ENCODE data around the gene PHF19.

The PHF19 gene

GRCh38 chr9:120876842-120877240, at the start of gene PHF19:
Gene PHF19 (minus strand): TSS chr9:120877188. CDS start chr9:120874741, 2,447 bp downstream.
- DNase-seq (ENCODE audit: low read depth in 2 of 2), result no peak

- no peak for DNase-seq (ENCODE audit: low read depth in 2 of 2)
Observed at GRCh38 chr9:120926397-120926928, 49.5 kb upstream of the PHF19 start, which contains the start of gene TRAF1. Gene TRAF1 (minus strand): TSS chr9:120926796. CDS start chr9:120926075, 721 bp downstream.

- peak in 1 of 2 donors; percentile 66 for DNase-seq (ENCODE audit: low read depth in 2 of 2)
Observed at GRCh38 chr9:120925535-120926396, 48.8 kb upstream of the PHF19 start.

DNA sequence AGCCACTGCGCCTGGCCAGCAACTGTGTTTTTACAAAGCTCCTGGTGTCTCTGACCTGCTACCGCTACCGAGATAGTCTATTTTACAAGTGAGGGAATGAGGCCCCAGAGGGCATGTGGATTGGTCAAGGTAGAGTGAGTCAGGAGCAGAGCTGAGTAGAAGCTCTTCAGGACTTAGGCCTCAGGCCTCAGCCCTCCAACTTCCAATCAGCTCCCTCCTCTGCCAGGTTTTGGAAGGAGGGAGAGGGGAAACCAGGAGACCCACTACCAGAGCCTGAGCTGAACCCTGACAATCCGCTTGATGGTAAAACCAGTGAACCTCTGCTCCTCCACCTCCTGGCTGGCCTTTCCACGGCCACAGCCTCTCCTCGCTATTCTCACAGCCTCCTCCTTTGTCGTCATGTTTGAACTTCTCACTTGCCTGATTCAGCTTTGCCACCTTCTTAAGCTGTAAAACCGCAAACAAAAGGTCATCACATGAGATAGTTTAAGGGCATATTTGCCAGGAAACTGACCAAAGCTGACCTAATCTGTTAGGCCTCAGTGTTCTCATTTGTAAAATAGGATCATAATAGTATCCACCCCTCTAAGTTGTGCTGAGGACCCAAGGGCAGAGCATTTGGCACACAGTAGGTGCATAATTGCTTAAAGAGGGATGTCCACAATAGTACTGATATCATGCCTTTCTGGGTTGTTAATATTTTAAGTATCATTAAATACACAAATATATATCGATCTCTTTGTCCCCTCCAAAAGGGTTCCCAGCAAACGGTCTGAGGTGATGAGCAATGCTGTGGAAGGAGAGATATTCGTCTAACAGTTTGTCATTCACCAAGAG, 47.9 kb upstream of the PHF19 start:
- DNase-seq (ENCODE audit: low read depth in 2 of 2), result no peak

- no peak for DNase-seq (ENCODE audit: low read depth in 2 of 2)
Observed at GRCh38 chr9:120923620-120924328, 46.8 kb upstream of the PHF19 start.

DNA sequence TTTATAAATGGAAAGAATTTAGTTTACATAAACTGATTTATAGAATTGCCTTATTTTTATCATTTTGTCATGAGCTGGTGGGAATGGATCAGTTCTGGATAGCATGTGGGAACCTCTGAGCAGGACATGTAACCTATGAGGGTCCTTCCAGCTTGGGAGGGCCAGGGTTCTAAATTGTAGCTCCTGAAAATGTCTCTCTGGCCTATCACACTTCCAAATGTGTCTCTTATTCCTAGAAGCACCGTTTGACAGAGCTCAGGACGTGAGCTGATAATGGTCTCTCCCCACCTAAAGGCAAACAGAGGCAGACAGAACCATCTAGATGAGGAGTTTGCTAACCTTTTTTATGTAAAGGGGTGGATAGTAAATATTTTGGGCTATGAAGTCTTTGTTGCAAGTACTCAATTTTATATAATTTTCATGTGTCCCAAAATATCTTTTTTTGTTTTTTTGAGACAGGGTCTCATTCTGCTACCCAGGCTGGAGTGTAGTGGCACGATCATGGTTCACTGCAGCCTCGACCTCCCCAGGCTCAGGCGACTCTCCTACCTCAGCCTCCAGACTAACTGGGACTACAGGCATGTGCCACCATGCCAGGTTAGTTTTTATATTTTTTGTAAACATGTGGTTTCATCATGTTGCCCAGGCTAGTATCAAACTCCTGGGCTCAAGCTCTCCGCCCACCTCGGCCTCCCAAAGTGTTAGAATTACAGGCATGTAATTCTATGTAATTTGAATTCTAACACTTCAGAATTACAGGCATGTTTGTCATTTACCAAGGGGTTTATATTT, 45.6 kb upstream of the PHF19 start:
- no peak for DNase-seq (ENCODE audit: low read depth in 2 of 2)

DNA sequence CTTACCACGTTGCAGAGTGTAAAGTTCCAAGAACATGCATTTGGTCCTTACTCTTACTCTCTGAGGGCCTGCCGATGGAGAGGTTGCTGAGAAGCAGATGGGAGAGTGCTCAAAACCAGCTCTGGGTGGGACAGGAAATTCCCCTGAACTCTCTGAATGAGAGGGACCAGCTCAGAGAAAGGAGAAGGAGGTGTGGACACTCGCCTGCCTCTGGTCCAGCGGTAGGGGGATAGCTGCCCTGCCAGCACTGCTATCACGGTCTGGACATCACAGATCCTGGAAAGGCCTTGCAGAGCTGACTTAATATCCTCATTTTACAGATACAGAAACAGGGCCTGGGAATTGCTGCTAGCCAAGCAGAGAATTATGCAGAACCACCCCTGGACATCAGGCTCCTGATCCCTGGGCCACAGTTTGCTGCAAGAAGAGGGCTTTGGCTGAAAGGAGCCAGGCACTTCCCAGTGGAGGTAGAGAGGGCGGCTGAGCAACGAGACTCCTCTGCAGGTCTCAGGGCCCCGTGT, 44.7 kb upstream of the PHF19 start:
- DNase-seq (ENCODE audit: low read depth in 2 of 2), result no peak

- DNase-seq (ENCODE audit: low read depth in 2 of 2), result no peak
Observed at GRCh38 chr9:120920806-120921178, 43.8 kb upstream of the PHF19 start.

DNA sequence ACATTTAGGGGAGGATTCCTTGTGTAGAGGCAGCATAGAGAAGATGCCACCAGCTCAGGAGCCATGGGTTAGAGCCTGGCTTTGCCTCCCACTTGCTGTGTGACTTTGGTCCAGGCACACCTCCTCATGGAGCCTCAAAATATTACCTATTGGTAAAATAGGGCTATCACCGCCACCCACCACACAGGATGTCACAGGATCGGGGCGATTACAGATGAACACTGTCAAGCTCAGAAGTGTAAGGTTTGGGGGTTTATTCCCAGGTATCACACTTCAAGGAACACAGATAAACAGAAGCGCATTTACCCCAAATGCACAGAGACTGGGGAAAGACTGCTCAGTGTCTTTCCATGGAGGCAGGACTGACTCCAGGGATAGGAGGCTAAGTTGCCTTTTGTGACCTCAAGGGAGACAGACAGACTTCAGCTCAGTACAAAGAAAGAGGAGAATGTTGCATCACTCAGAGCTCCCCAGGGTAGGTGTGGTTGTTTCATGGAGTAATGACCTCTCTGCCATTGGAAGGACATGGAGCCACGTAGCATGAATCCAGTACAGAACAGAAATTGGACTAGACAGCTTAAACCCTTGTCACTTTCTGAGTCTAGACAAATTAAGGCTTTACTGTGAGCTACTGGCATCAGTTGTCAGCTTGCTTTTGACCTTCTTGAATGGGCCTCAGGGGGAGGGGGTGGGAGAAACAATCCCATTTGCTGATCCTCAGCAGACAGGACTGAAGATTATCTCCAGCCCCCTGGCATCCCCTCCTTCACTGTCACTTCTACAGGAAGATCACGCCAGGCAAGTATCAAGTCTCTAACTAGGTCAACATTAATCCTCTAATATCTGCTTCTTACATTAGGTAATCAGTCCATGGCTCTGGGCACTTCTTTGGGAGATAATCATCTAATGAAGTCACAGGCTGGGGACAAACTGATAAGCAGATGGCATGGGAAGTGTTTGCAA, 43.1 kb upstream of the PHF19 start:
- no peak for DNase-seq (ENCODE audit: low read depth in 2 of 2)

- DNase-seq (ENCODE audit: low read depth in 2 of 2), result no peak
Observed at GRCh38 chr9:120918931-120919842, 42.2 kb upstream of the PHF19 start.

DNA sequence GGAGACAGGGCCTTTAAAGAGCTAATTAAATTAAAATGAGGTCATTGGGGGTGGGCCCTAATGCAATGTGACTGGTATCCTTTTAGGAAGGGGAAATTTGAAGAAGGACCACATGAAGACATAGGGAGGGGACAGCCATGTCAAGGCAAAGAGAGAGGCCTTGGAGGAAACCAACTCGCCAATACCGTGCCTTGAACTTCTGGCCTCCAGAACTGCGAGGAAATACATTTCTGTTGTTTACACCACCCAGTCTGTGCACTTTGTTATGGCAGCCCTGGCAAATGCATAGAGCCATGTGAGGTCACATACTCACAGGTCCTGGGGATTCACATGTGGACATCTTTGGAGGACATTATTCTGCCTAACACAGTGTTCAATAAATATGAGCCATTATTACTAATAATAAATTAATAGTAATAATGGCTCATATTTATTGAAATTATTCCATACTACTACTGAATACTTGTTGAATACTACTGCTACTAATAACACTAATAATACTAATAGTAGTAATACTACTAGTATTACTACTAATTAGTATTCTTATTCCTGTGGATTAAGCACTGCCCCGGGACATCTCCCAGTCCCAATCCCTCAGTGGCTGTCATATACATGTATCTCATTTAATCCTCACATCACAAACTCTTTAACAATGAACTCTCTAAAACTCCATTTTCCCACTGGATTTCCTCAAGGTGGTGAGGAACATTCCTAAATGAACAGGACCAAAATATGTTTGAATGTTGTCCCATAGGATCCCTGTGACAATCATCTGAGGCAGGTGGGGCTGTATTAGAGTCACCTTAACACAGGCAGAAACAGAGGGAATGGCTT, 41.2 kb upstream of the PHF19 start:
- no peak for DNase-seq (ENCODE audit: low read depth in 2 of 2)

GRCh38 chr9:120916991-120917880, 40.2 kb upstream of the PHF19 start:
- DNase-seq (ENCODE audit: low read depth in 2 of 2), result no peak

DNA sequence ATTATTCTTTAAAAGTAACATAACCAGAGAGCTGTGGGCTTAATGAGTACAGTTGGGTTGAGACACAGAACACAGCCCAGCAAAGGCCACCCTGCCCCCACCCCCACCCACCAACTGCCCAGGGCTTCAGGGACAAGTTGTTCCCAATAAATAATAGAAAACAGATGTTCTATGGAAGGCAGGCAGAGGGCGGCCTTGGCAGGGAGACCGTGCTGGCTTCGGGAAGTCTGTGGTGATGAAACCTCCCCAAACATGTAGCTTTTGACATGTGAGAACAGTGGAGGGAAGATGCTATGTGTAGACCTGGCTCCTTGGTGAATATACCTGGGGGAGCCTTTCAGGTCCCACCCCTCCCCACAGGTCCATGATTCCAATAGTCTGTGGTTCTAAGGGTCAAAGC, 39.6 kb upstream of the PHF19 start:
- DNase-seq (ENCODE audit: low read depth in 2 of 2), result no peak

DNA sequence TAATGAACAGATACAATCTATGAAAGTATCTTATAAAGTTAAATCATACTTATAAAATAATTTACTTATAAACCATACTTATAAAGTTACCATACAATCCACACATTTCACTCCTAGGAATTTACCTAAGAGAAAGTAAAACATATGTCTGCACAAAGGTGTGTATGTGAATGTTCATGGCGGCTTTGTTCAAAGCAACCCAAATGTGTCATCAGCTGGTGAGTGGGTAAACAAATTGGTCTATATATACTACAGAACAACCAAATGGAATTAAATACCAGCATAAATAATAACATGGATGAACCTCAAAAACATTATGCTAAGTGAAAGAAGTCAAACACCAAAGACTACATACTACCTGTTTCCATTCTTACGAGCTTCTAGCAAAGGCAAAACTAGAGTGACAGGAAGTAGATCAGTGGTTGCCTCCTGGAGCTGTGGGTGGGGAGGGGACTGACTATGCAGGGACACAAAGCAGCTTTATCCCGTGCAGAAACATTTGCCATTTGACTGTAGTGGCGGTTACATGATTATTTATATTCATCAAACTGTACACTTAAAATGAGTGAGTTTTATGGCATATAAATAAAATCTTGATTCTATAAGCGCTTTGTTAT, 39.0 kb upstream of the PHF19 start:
- DNase-seq (ENCODE audit: low read depth in 2 of 2), result no peak

GRCh38 chr9:120914953-120915352, 38.0 kb upstream of the PHF19 start:
- no peak for DNase-seq (ENCODE audit: low read depth in 2 of 2)

DNA sequence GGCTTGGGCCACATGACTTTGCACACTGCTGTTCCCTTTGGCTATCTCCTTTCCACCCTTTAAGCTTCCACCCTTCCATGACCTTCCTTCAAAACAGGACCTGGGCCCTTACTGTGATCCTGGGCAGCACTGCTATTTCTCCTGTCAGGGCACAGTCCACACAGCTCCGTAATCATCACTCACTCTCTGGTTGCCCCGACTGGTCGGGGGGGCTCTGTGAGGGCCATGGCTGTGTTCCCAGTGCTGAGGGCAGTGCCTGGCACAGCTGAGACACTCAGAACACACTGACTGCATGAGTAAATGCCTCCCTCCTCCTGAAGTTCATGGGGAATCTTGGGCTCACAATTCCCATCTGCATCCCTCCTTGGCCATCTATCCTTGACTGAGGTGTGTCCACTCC, 37.4 kb upstream of the PHF19 start:
- DNase-seq (ENCODE audit: low read depth in 2 of 2), result no peak

All from stimulated activated CD4-positive, alpha-beta T cell treated with anti-CD3 and anti-CD28 coated beads, Interleukin-1b, Interleukin-23, amount 100 ng/mL, for 1 hour (primary cell).